Natural killer cell (primary cell): ENCODE measurements around the gene CXCR6. TPM values are rescaled to one million over a fixed set of nuclear protein-coding genes. Genes with fewer than 3 reads are reported as not detected.

Experiments used
- ATAC-seq, 3 donors: fragments of 150-1000 bp in 2 of 3; fragments of 200-7000 bp in 1 of 3; cut with Tn5 transposase; 1 replicate in 1 of 3; 2 replicates in 2 of 3; pipeline ENCODE4 v1.10.0; 2021; ENCODE audit warnings: mild to moderate bottlenecking in 2 of 3, moderate library complexity in 2 of 3
- DNase-seq, 2 donors: peaks; one replicate each; pipeline versions ENCODE4 v3.0.0 to v3.0.0-alpha.2; 2013 to 2021; ENCODE audit warnings: mixed read lengths in 1 of 2
- H3K27ac ChIP-seq: one replicate; pipeline ENCODE4 v1.5.1; 2013; ENCODE audit warnings: mild to moderate bottlenecking, low read length
- H3K27me3 ChIP-seq: one replicate; pipeline ENCODE4 v1.6.1; 2013; ENCODE audit warnings: low read length; ENCODE audit not compliant: control insufficient read depth, insufficient read depth
- H3K36me3 ChIP-seq: one replicate; pipeline ENCODE4 v1.6.1; 2013; ENCODE audit warnings: low read length; ENCODE audit not compliant: control insufficient read depth, insufficient read depth
- H3K4me1 ChIP-seq: one replicate; pipeline ENCODE4 v1.6.1; 2013; ENCODE audit warnings: low read length; ENCODE audit not compliant: control insufficient read depth, insufficient read depth
- H3K4me3 ChIP-seq: one replicate; pipeline ENCODE4 v1.5.1; 2013; ENCODE audit warnings: low read length
- H3K9me3 ChIP-seq: one replicate; pipeline ENCODE4 v1.6.1; 2013; ENCODE audit warnings: low read length; ENCODE audit not compliant: control insufficient read depth, insufficient read depth
- H3K27ac Mint-ChIP-seq, 2 donors: one replicate each; pipeline ENCODE4 v1.8.0; 2022; ENCODE audit warnings: mild to moderate bottlenecking in 2 of 2, mixed read lengths in 2 of 2, moderate library complexity in 1 of 2
- H3K27me3 Mint-ChIP-seq, 2 donors: one replicate each; pipeline ENCODE4 v1.8.0; 2022; ENCODE audit warnings: low read depth in 2 of 2, mixed read lengths in 2 of 2
- H3K36me3 Mint-ChIP-seq: one replicate; pipeline ENCODE4 v1.8.0; 2022; ENCODE audit warnings: mixed read lengths
- H3K4me1 Mint-ChIP-seq, 2 donors: one replicate each; pipeline ENCODE4 v1.8.0; 2022; ENCODE audit warnings: mixed read lengths in 2 of 2
- H3K4me3 Mint-ChIP-seq: one replicate; pipeline ENCODE4 v1.8.0; 2022; ENCODE audit warnings: mild to moderate bottlenecking, moderate library complexity, mixed read lengths
- H3K9me3 Mint-ChIP-seq, 2 donors: one replicate each; pipeline ENCODE4 v1.8.0; 2022; ENCODE audit warnings: mixed read lengths in 2 of 2
- CTCF ChIP-seq: fragments of 200-600 bp; IDR thresholded peaks from one replicate; pipeline ENCODE4 v1.8.0; 2022; ENCODE audit warnings: antibody characterized with exemption
- whole genome bisulfite sequencing: methylation state at CpG from one replicate; pipeline ENCODE4 v1.1.7; 2013; ENCODE audit warnings: missing lambda C conversion rate; ENCODE audit not compliant: insufficient coverage; 5-methylcytosine and 5-hydroxymethylcytosine counted together
- intact Hi-C: fragments of 100-400 bp; cut with micrococcal nuclease; formaldehyde crosslinking; loops from one replicate; pipeline ENCODE4 v1.14.2; 2022
- total RNA-seq, 4 donors: library from RNA; stranded (reverse); fragments of 120-200 nt in 1 of 4; gene quantifications; one replicate each; pipeline versions ENCODE4 v1.2.3 to v1.2.4, GENCODE V29; 2013 to 2022

The CXCR6 gene
- total RNA-seq, 3 donors from 2014 or later (not counting 1 experiment from before 2014, with no cell fraction given), result 0.95 to 2.1 (median 1.7) TPM

DNA sequence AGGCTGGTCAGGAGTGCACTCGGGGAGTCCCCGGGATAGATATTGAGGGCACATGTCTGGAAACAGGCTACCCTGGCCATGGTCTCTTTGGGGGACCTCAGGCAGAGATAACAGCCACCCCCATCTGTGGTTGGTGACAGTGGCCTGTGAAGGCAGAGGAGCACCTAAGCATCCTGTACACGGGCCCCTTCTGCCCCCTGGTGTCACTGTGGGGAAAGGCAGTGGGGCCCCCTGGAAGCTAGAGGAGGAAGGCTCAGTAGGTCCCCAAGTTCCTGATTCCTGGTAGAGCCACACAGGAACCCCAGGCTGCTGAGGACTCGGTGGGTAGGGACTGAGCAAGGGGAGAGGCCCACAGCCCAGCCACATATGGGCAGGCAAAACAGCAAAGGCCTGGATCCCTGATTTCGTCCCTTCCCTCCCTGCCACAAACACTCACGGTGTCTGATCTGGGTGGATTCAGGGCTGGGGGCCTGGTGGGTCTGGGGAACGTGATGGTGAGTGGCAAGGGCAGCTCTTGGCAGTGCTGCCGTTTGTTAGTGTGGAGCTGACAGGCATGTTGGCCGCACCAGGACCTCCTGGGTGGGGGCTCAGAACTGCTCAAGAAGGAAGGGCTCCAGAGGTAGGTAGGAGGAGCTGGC lies 14.1 kb upstream of the CXCR6 start:
- Mint-ChIP-seq H3K4me1 (peaks cover 9 to 18% of the 10 kb centered on the region in 2 donors), H3K9me3 (no peaks in the 10 kb centered on the region), H3K27ac (peak overlapping the region; percentile 46 to 89), H3K4me3 (no peak overlapping the region), H3K27me3 (no peaks in the 10 kb centered on the region), H3K36me3 (peaks cover 19% of the 10 kb centered on the region)
- peak; percentile 85 for TF ChIP-seq CTCF
- WGBS, result 58% methylated on average over 9 of the region's 9 CpGs
- Histone ChIP-seq H3K9me3 (no peaks in the 10 kb centered on the region), H3K4me1 (peaks cover 7% of the 10 kb centered on the region), H3K27me3 (no peaks in the 10 kb centered on the region), H3K36me3 (peaks cover 64% of the 10 kb centered on the region), H3K27ac (no peak overlapping the region), H3K4me3 (no peak overlapping the region)
- DNase-seq, result peak; percentile 71 to 79
- intact Hi-C loops, result loop anchor here (1.0 to 5.0 kb wide), 4 partner anchors 87 to 892 kb away; partner anchors contain the start of gene LZTFL1
- peak; percentile 78 to 99 (median 99) for ATAC-seq

DNA sequence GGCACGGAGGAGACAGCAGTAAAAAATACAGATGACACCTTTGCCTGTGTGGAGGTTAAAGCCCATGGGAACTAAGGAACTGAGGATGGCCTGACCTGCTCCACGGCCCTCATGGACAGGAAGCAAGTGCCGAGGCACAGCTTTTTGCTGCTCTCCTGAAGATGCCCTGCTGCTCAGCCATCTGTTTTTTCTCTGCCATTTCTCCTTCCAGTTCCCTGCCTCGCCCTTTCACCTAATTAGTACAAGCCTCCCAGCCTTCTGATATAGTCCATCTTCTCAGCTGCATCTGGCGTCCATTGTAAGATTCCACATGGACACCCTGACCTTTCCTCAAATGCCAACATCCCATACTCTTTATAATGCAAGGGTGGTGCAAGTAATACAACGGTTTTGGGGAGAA lies 11.8 kb upstream of the CXCR6 start:
- no peak for ATAC-seq
- Mint-ChIP-seq H3K4me1 (peaks cover 9 to 10% of the 10 kb centered on the region in 2 donors), H3K9me3 (no peaks in the 10 kb centered on the region), H3K27me3 (no peaks in the 10 kb centered on the region), H3K4me3 (no peak overlapping the region), H3K27ac (no peak overlapping the region), H3K36me3 (peaks cover 19% of the 10 kb centered on the region)
- H3K36me3 ChIP-seq, result peaks cover 85% of the 10 kb centered on the region
- H3K27me3 ChIP-seq, result no peaks in the 10 kb centered on the region
- intact Hi-C loops, result no loop called here
- no peaks in the 10 kb centered on the region for H3K9me3 ChIP-seq
- no peak overlapping the region for H3K4me3 ChIP-seq
- TF ChIP-seq CTCF, result no peak
- no peak for DNase-seq
- peaks cover 7% of the 10 kb centered on the region for H3K4me1 ChIP-seq
- WGBS, result 91% methylated on average over 6 of the region's 6 CpGs
- H3K27ac ChIP-seq, result no peak overlapping the region

GRCh38 chr3:45932112-45932511 lies 11.2 kb upstream of the CXCR6 start:
- H3K27me3 ChIP-seq, result no peaks in the 10 kb centered on the region
- no peak overlapping the region for H3K4me3 ChIP-seq
- peaks cover 7% of the 10 kb centered on the region for H3K4me1 ChIP-seq
- peaks cover 91% of the 10 kb centered on the region for H3K36me3 ChIP-seq
- intact Hi-C loops, result no loop called here
- H3K27ac ChIP-seq, result no peak overlapping the region
- peaks cover 16% of the 10 kb centered on the region for H3K36me3 Mint-ChIP-seq
- no peak for TF ChIP-seq CTCF
- 94% methylated on average over 4 of the region's 4 CpGs for WGBS
- ATAC-seq, result peak in 1 of 3 donors; percentile 23
- no peak overlapping the region for H3K4me3 Mint-ChIP-seq
- peaks cover 9 to 10% of the 10 kb centered on the region in 2 donors for H3K4me1 Mint-ChIP-seq
- DNase-seq, result no peak
- no peaks in the 10 kb centered on the region for H3K9me3 Mint-ChIP-seq
- H3K27ac Mint-ChIP-seq, result no peak overlapping the region
- no peaks in the 10 kb centered on the region for H3K27me3 Mint-ChIP-seq
- H3K9me3 ChIP-seq, result no peaks in the 10 kb centered on the region

DNA sequence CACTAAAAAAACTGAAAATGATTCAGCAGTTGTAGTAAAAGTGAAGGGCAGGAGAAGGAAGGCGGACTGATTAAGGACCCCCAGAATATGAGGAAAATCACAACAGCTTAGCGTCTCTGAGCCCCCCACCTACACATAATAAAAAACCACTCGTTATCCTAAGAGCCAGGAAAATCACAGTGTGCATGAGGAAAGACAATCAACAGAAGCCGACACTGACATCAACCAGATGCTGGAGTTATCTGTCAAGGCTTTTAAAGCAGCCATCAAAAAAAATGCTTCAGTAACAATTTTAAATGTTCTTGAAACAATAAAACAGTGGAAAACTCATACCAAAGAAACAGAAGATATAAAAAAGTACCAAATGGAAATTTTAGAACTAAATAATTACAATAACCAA lies 9.7 kb upstream of the CXCR6 start:
- Histone ChIP-seq H3K36me3 (peaks cover 86% of the 10 kb centered on the region), H3K27me3 (no peaks in the 10 kb centered on the region), H3K27ac (no peak overlapping the region), H3K4me1 (peaks cover 16% of the 10 kb centered on the region), H3K4me3 (no peak overlapping the region), H3K9me3 (no peaks in the 10 kb centered on the region)
- 96% methylated on average over 3 of the region's 4 CpGs for WGBS
- peaks cover 8 to 11% of the 10 kb centered on the region in 2 donors for H3K4me1 Mint-ChIP-seq
- ATAC-seq, result no peak
- H3K27me3 Mint-ChIP-seq, result no peaks in the 10 kb centered on the region
- peaks cover 8% of the 10 kb centered on the region for H3K36me3 Mint-ChIP-seq
- intact Hi-C loops, result no loop called here
- H3K9me3 Mint-ChIP-seq, result no peaks in the 10 kb centered on the region
- H3K4me3 Mint-ChIP-seq, result no peak overlapping the region
- DNase-seq, result no peak
- no peak for TF ChIP-seq CTCF
- H3K27ac Mint-ChIP-seq, result no peak overlapping the region
